ENCODE measurements around the gene VGF.

- TF ChIP-seq CTCF (IDR thresholded peaks at IDR 0.05; ENCODE audit: extremely low read depth in 1 of 2, insufficient read depth in 1 of 2, low read depth in 1 of 2, low read length in 2 of 2): no peak
- no peak for TF ChIP-seq EZH2 (IDR thresholded peaks at IDR 0.05; ENCODE audit: borderline replicate concordance, low read depth, low read length, severe bottlenecking)
- TF ChIP-seq MYC (IDR thresholded peaks at IDR 0.05; ENCODE audit: low read depth, low read length): no peak
- no peak for TF ChIP-seq POLR2A (IDR thresholded peaks at IDR 0.05; ENCODE audit: low read depth, low read length)
- TF ChIP-seq, protein P1, sequence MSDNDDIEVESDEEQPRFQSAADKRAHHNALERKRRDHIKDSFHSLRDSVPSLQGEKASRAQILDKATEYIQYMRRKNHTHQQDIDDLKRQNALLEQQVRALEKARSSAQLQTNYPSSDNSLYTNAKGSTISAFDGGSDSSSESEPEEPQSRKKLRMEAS (IDR thresholded peaks at IDR 0.05; ENCODE audit: insufficient read depth, insufficient read length): no peak
- no peak for TF ChIP-seq JUN (IDR thresholded peaks at IDR 0.05; ENCODE audit: borderline replicate concordance, insufficient read depth, insufficient read length, low read depth)
- TF ChIP-seq POLR2AphosphoS5 (IDR thresholded peaks at IDR 0.05; ENCODE audit: insufficient read depth, low read depth, low read length): no peak
Observed at GRCh38 chr7:101195884-101196283, 30.5 kb upstream of the VGF start.

Data from endothelial cell of umbilical vein (primary cell).